Nephron progenitor cell (in vitro differentiated cells): Measurements from ENCODE around the gene C7orf25.

Experiments used
- DNase-seq: peaks from one replicate; pipeline ENCODE4 v3.0.0; 2021
- H3K27ac Mint-ChIP-seq: 2 replicates; pipeline ENCODE4 v1.8.0; 2021; ENCODE audit warnings: mild to moderate bottlenecking, moderate library complexity, mixed read lengths
- H3K27me3 Mint-ChIP-seq: 2 replicates; pipeline ENCODE4 v1.8.0; 2021; ENCODE audit warnings: mild to moderate bottlenecking, low read depth, mixed read lengths; ENCODE audit not compliant: poor library complexity
- H3K36me3 Mint-ChIP-seq: 2 replicates; pipeline ENCODE4 v1.8.0; 2021; ENCODE audit warnings: low read depth, mixed read lengths
- H3K4me1 Mint-ChIP-seq: 2 replicates; pipeline ENCODE4 v1.8.0; 2021; ENCODE audit warnings: mixed read lengths
- H3K4me3 Mint-ChIP-seq: 2 replicates; pipeline ENCODE4 v1.8.0; 2021; ENCODE audit warnings: mild to moderate bottlenecking, moderate library complexity, mixed read lengths
- H3K9me3 Mint-ChIP-seq: 2 replicates; pipeline ENCODE4 v1.8.0; 2021; ENCODE audit warnings: mild to moderate bottlenecking, moderate library complexity, mixed read lengths
- CTCF ChIP-seq: fragments of 200-600 bp; sonication (generic); IDR thresholded peaks from 2 replicates; pipeline ENCODE4 v1.5.0; 2021; ENCODE audit warnings: antibody characterized with exemption

Gene C7orf25

GRCh38 chr7:42911454-42912447, at the start of gene C7orf25:
TSS of gene C7orf25 (minus strand) at chr7:42912070. CDS start at chr7:42910900, 1,170 bp downstream.
- DNase-seq = peak; percentile 96
- no peak for TF ChIP-seq CTCF
- Mint-ChIP-seq H3K36me3 (peaks cover 50% of the 10 kb centered on the region), H3K27ac (peak within 1 kb of the TSS; percentile 98), H3K4me1 (peaks cover 47% of the 10 kb centered on the region), H3K9me3 (no peaks in the 10 kb centered on the region), H3K4me3 (peak within 1 kb of the TSS; percentile 99), H3K27me3 (no peaks in the 10 kb centered on the region)

- no peaks in the 10 kb centered on the region for H3K36me3 Mint-ChIP-seq
- peaks cover 6% of the 10 kb centered on the region for H3K27me3 Mint-ChIP-seq
- DNase-seq = no peak
- H3K9me3 Mint-ChIP-seq = peaks cover 34% of the 10 kb centered on the region
- H3K4me3 Mint-ChIP-seq = no peak overlapping the region
- TF ChIP-seq CTCF = no peak
- no peaks in the 10 kb centered on the region for H3K4me1 Mint-ChIP-seq
- no peak overlapping the region for H3K27ac Mint-ChIP-seq
Measured at GRCh38 chr7:42961170-42961569, 49.3 kb upstream of the C7orf25 start.

GRCh38 chr7:42960762-42961161, 48.9 kb upstream of the C7orf25 start:
- H3K4me1 Mint-ChIP-seq = no peaks in the 10 kb centered on the region
- TF ChIP-seq CTCF = no peak
- peaks cover 6% of the 10 kb centered on the region for H3K27me3 Mint-ChIP-seq
- peaks cover 37% of the 10 kb centered on the region for H3K9me3 Mint-ChIP-seq
- no peak overlapping the region for H3K27ac Mint-ChIP-seq
- H3K4me3 Mint-ChIP-seq = no peak overlapping the region
- no peak for DNase-seq
- H3K36me3 Mint-ChIP-seq = no peaks in the 10 kb centered on the region

GRCh38 chr7:42959549-42959948, 47.7 kb upstream of the C7orf25 start:
- DNase-seq = no peak
- Mint-ChIP-seq H3K27me3 (peaks cover 3% of the 10 kb centered on the region), H3K27ac (no peak overlapping the region), H3K9me3 (peaks cover 45% of the 10 kb centered on the region), H3K4me3 (no peak overlapping the region), H3K36me3 (no peaks in the 10 kb centered on the region), H3K4me1 (no peaks in the 10 kb centered on the region)
- no peak for TF ChIP-seq CTCF

GRCh38 chr7:42956062-42956461, 44.2 kb upstream of the C7orf25 start:
- DNase-seq = no peak
- no peak overlapping the region for H3K27ac Mint-ChIP-seq
- H3K36me3 Mint-ChIP-seq = no peaks in the 10 kb centered on the region

More at GRCh38 chr7:42956062-42956461, 44.2 kb upstream of the C7orf25 start:
- H3K27me3 Mint-ChIP-seq = no peaks in the 10 kb centered on the region
- H3K9me3 Mint-ChIP-seq = peaks cover 42% of the 10 kb centered on the region
- no peak overlapping the region for H3K4me3 Mint-ChIP-seq
- TF ChIP-seq CTCF = no peak
- H3K4me1 Mint-ChIP-seq = no peaks in the 10 kb centered on the region
